IPS-18c (cell line): ENCODE results near the gene ZNF774.
A peak's percentile ranks its signal among the peaks of the same experiment; 100 is the strongest.
"Not testable (repeated sequence)": the region's sequence is repeated elsewhere in the genome, so short reads cannot be mapped to it uniquely, and the experiment has no call there.

Experiments used
- H3K4me3 ChIP-seq: 2 replicates; pipeline ENCODE4 v1.7.0; 2013; ENCODE audit warnings: low read depth, mild to moderate bottlenecking, low read length, moderate library complexity; ENCODE audit not compliant: insufficient read depth
- H3K9me3 ChIP-seq: one replicate; pipeline ENCODE4 v1.6.1; 2013; ENCODE audit warnings: mild to moderate bottlenecking, low read length, moderate library complexity; ENCODE audit not compliant: control insufficient read depth, insufficient read depth

The ZNF774 gene

DNA sequence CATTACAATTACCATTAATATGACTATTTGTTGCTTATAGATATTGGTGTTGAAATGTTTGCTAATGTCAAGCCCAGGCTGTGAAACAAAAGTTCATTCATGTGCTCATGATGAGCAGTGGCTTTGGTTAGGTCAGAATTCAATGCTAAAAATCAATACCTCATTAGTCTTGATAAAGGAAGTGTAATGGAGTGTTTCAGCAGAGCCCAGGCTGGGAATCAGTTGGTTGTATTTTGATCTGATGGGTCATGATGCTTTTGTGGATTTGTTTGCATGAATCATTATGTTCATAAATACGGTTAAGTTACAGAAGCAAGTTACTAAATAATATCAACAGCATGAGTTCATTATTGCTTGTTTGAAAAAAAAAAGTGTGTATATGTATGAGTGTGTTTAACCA lies 13.6 kb upstream of the ZNF774 start:
- no peaks in the 10 kb centered on the region for H3K9me3 ChIP-seq

DNA sequence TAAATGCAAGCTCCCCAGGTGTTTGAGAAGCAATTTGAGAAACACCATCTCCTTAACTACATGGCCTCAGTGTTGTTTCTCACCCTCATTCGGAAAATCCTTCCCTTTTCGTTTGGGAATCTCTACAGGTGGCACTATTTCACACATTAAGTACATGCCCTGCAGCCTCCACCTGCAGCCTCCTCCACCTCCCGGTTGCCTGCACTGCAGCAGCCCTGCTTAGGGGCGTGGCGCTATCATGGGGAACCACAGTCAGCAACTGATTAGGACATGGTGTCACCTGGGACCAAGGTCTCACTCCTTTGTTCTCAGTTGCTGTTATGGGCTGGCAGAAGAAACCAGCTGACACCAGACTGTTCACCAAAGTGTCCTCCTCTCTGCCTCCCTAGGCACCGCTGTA lies 11.7 kb upstream of the ZNF774 start:
- no peak overlapping the region for H3K4me3 ChIP-seq

More for the DNA sequence above, 13.6 kb upstream of the ZNF774 start:
- no peak overlapping the region for H3K4me3 ChIP-seq

GRCh38 chr15:90343302-90343790 lies 8.7 kb upstream of the ZNF774 start:
- H3K9me3 ChIP-seq, result no peaks in the 10 kb centered on the region
- no peak overlapping the region for H3K4me3 ChIP-seq

More for the DNA sequence above, 11.7 kb upstream of the ZNF774 start:
- no peaks in the 10 kb centered on the region for H3K9me3 ChIP-seq

GRCh38 chr15:90344662-90345061 lies 7.4 kb upstream of the ZNF774 start:
- no peak overlapping the region for H3K4me3 ChIP-seq
- H3K9me3 ChIP-seq, result no peaks in the 10 kb centered on the region

DNA sequence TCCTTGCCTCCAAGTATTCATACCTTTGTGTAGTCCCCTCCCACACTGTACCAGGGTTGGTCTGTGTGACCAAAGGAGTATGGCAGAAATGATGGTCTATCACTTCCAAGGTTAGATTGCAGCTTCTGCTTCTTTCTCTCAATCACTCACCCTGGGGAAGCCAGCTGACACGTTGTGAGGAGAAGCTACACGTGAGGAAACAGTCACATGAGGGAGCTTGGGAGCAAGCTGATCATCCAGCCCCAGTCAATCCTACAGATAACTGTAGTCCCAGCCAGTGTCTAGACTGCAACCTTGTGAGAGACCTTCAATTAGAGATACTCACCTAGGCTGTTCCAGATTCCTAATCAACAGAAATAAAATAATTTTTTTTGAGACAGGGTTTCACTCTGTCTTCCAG lies 6.2 kb upstream of the ZNF774 start:
- H3K4me3 ChIP-seq, result no peak overlapping the region
- no peaks in the 10 kb centered on the region for H3K9me3 ChIP-seq

GRCh38 chr15:90347431-90348065 lies 4.5 kb upstream of the ZNF774 start:
- H3K4me3 ChIP-seq, H3K9me3 ChIP-seq: not testable (repeated sequence)

DNA sequence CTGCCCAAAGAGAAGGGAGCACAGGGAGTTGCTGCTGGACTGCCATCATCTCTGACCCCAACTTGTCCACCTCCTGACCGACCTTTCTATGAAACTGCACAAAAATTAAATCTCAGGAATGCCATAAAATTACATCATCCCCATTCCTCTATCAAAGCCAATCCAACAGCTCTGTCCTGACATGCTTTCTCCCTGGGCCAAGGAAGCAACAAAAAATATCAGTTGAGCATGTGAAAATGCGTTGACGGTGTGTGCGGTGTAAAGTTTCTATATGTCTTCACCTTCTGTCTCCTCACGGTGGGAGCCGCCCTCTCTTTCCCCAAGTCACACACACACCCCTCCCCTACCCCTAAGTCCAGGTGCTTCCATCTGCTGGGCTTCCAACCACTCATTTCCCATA lies 3.6 kb upstream of the ZNF774 start:
- H3K9me3 ChIP-seq, result no peaks in the 10 kb centered on the region
- no peak overlapping the region for H3K4me3 ChIP-seq

GRCh38 chr15:90349072-90349471 lies 3.0 kb upstream of the ZNF774 start:
- H3K9me3 ChIP-seq, result no peaks in the 10 kb centered on the region
- H3K4me3 ChIP-seq, result no peak overlapping the region

- Histone ChIP-seq H3K4me3 (no peak overlapping the region), H3K9me3 (no peaks in the 10 kb centered on the region)
Observed at GRCh38 chr15:90349821-90350220, 2.3 kb upstream of the ZNF774 start.

- peak overlapping the region; percentile 89 for H3K4me3 ChIP-seq
- H3K9me3 ChIP-seq, result no peaks in the 10 kb centered on the region
Observed at GRCh38 chr15:90351479-90352106, 491 bp upstream of the ZNF774 start.

- Histone ChIP-seq H3K9me3 (no peaks in the 10 kb centered on the region), H3K4me3 (no peak overlapping the region)
Observed at GRCh38 chr15:90354986-90355385, 2.9 kb downstream of the ZNF774 start.

DNA sequence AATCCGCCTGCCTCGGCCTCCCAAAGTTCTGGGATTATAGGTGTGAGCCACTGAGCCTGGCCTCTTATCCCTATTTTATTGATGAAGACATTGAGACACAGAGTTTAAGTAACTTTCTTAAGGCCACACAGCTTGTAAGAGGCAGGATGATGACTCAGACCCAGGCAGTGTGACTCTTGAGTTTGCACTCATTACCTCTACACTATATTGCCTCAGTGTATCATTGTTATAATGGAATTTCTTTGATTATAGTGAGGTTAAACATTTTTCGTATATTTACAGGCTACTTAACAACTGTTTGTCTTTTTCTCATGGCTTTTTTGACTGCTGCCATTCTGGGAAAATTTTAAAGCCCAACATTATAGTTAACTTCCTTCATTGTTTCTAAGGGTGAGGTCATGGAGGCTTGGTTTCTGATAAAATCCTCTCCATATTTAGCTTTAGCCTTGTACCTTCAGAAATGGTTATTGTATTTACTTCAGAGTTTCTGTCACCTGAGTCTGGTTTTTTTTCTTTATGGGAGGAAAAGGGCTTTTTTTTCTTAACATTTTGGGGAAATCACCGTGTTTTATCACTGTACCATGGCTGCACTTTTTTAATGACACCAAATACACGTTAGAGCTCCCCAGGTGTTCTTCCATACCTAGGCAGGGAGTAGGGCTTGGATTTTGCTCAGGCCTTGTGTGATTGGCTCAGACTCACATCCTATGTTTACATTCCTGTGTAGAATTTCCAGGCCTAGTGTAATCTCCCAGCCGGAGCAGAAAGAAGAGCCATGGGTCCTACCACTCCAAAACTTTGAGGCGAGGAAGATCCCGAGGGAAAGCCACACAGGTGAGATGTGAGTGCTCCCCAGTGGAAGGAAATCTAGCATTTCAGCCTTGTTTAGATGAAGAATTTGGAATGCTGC lies 6.3 kb downstream of the ZNF774 start:
- no peaks in the 10 kb centered on the region for H3K9me3 ChIP-seq
- no peak overlapping the region for H3K4me3 ChIP-seq

DNA sequence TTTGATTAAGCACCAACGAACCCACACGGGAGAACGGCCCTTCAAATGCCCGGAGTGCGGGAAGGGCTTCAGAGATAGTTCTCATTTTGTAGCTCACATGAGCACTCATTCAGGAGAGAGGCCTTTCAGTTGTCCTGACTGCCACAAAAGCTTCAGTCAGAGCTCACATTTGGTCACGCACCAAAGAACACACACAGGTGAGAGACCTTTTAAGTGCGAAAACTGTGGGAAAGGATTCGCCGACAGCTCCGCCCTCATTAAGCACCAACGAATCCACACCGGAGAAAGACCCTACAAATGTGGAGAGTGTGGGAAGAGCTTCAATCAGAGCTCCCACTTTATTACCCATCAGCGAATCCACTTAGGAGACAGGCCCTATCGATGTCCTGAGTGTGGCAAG lies 8.7 kb downstream of the ZNF774 start:
- Histone ChIP-seq H3K9me3 (peaks cover 2% of the 10 kb centered on the region), H3K4me3 (no peak overlapping the region)

DNA sequence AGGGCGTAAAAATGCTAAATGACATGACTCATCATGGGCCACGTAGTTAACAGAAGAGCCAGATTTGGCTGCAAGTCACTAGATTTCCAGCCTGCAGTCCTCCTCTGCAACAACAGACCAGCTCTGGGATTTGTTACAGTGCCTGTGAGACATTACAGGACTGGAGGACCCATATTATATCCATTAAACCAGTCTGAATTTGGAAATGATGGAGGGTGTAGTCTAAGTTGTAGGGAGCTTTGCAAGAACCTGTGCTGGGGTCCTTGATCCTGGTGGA lies 10.8 kb downstream of the ZNF774 start:
- Histone ChIP-seq H3K4me3 (no peak overlapping the region), H3K9me3 (peaks cover 2% of the 10 kb centered on the region)

GRCh38 chr15:90364251-90364650 lies 12.2 kb downstream of the ZNF774 start:
- Histone ChIP-seq H3K4me3 (no peak overlapping the region), H3K9me3 (peaks cover 2% of the 10 kb centered on the region)

GRCh38 chr15:90365414-90366055 lies 13.5 kb downstream of the ZNF774 start:
- peaks cover 2% of the 10 kb centered on the region for H3K9me3 ChIP-seq
- no peak overlapping the region for H3K4me3 ChIP-seq

DNA sequence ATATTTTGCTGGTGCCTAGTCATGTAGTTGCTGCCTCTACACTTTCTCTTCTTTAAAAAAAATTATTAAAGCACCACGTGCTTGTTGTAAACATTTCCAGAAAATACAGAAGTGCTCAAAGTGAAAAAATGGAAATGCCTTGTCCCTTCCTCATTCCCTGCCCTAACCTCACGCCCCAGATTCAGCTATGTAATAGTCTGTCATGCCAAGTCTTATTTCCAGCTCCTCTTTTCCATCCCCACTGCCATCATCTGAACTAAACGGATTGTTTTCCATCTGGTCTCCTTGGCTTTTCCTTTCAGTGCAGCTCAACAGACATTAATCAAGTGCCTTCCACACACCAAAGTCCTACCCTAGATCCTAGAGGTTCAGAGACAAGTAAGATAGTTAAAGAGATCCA lies 15.5 kb downstream of the ZNF774 start:
- peaks cover 2% of the 10 kb centered on the region for H3K9me3 ChIP-seq
- no peak overlapping the region for H3K4me3 ChIP-seq

DNA sequence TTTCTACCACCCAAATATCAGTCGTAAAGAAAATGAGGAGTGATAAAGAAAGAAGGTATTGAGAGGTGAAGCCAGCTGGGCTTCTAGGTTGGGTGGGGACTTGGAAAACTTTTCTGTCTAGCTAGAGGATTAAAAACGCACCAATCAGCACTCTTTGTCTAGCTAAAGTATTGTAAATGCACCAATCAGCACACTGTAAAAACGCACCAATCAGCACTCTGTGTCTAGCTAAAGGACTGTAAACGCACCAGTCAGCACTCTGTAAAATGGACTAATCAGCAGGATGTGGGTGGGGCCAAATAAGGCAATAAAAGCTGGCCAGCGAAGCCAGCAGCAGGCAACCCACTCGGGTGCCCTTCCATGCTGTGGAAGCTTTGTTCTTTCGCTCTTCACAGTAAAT lies 23.0 kb downstream of the ZNF774 start:
- Histone ChIP-seq H3K9me3 (peaks cover 13% of the 10 kb centered on the region), H3K4me3 (no peak overlapping the region)
